ENCODE measurements around the gene CDHR5.

The CDHR5 gene

DNA sequence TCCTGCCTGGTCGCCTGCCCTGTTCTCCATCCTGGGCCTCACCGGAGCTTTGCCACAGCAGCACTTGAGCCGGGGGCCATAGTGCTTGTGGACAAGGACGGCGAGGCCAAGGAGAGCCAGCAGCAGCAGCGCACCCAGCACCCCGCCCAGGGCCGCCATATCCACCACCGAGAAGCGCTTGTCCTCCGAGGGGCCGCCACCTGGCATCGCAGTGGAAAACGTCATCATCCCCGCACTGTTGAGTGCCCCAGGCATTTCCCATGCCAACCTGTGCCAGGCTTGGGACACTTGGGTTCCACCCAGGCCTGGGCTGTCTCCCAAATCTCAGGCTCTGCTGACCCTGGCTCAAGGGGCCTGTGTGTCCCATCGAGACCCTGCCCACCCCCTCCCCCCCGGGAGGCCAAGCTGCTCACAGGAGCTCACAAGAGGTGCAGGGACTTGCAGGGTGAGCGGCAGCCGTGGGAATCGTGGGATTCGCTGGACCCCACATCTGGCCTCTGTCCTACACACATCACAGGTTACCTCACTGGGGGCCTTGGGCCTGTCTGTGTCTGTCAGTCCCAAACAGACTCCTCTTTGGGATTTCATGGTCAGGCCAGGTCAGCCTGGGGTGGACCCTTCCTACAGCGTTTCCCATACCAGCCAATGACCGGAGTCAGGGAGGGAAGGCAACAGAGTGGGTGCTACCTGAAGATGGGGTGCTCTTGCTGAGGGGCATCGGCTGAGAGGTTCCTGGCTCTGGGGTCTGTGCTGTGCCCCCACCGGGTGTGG lies 6.7 kb downstream of the CDHR5 start:
- TF ChIP-seq EZH2phosphoT487 (IDR thresholded peaks at IDR 0.05; ENCODE audit: borderline replicate concordance, low read length), result no peak
- TF ChIP-seq, protein P1, sequence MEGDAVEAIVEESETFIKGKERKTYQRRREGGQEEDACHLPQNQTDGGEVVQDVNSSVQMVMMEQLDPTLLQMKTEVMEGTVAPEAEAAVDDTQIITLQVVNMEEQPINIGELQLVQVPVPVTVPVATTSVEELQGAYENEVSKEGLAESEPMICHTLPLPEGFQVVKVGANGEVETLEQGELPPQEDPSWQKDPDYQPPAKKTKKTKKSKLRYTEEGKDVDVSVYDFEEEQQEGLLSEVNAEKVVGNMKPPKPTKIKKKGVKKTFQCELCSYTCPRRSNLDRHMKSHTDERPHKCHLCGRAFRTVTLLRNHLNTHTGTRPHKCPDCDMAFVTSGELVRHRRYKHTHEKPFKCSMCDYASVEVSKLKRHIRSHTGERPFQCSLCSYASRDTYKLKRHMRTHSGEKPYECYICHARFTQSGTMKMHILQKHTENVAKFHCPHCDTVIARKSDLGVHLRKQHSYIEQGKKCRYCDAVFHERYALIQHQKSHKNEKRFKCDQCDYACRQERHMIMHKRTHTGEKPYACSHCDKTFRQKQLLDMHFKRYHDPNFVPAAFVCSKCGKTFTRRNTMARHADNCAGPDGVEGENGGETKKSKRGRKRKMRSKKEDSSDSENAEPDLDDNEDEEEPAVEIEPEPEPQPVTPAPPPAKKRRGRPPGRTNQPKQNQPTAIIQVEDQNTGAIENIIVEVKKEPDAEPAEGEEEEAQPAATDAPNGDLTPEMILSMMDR (IDR thresholded peaks at IDR 0.05; ENCODE audit: low read depth, low read length, poor library complexity, severe bottlenecking), result no peak
- Histone ChIP-seq H4K20me1 (ENCODE audit: control insufficient read depth, insufficient read depth, low read depth, low read length) (peaks cover 6% of the 10 kb centered on the region), H3K4me2 (ENCODE audit: low read length) (no peak overlapping the region), H3K27ac (ENCODE audit: low read depth, low read length) (no peak overlapping the region), H3K9me2 (replicated peaks; ENCODE audit: control insufficient read depth, low read length) (no peaks in the 10 kb centered on the region), H3K27me3 (ENCODE audit: control insufficient read depth, low read length) (no peaks in the 10 kb centered on the region), H3K36me3 (ENCODE audit: control insufficient read depth, low read length) (peaks cover 13% of the 10 kb centered on the region), H3K9me3 (ENCODE audit: control insufficient read depth, insufficient read depth, low read length) (no peaks in the 10 kb centered on the region), H3F3A (ENCODE audit: control insufficient read depth, insufficient read depth) (0 out of 2 replicates have a peak, but pooled peaks cover 3% of the 10 kb centered on the region), H3K79me2 (ENCODE audit: control insufficient read depth, low read length) (peaks cover 6% of the 10 kb centered on the region), H3K4me1 (ENCODE audit: control insufficient read depth, low read length) (peaks cover 30% of the 10 kb centered on the region), H3K4me3 (ENCODE audit: low read length) (no peak overlapping the region)

DNA sequence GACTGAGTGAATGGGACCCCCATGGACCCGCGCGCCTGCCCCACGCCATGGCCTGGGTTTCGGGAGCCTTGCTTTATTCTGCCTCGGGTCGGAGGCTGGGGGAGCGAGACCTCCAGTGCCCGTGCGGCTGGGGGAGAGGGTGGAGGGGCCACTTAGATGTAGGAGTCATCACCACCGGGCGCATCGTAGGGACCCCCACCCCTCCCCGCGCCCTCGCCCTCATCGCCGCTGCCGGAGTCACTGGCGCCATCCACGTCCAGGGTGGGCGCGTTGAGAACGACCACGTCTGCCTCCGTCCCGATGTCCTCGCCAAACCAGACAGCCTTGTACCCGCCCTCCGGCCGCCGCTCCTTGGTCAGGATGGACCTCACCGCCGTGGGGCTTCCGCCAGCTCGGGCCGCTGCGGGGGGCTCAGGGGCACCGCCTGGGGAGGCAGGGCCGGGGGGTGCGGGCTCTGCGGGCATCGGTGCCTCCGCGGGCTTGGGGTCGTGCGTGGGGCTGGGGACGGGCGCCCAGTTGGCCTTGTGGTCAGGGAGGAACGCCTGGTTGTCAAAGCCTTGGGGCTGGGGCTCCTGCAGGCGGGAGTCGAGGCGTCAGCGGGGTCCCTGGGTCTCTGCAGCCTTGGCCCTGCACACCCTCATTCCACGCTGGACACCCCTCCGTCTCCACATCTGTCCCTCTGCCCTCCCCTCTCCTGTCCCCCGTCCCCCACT lies 7.4 kb downstream of the CDHR5 start:
- H3K9me3 ChIP-seq (ENCODE audit: control insufficient read depth, insufficient read depth, low read length), result no peaks in the 10 kb centered on the region
- H3K27me3 ChIP-seq (ENCODE audit: control insufficient read depth, low read length), result no peaks in the 10 kb centered on the region
- no peak overlapping the region for H3K4me2 ChIP-seq (ENCODE audit: low read length)
- TF ChIP-seq, protein P1 (IDR thresholded peaks at IDR 0.05; ENCODE audit: low read depth, low read length, poor library complexity, severe bottlenecking), result no peak
- TF ChIP-seq EZH2phosphoT487 (IDR thresholded peaks at IDR 0.05; ENCODE audit: borderline replicate concordance, low read length), result no peak
- H3K4me1 ChIP-seq (ENCODE audit: control insufficient read depth, low read length), result peaks cover 31% of the 10 kb centered on the region
- H4K20me1 ChIP-seq (ENCODE audit: control insufficient read depth, insufficient read depth, low read depth, low read length), result peaks cover 8% of the 10 kb centered on the region
- H3F3A ChIP-seq (ENCODE audit: control insufficient read depth, insufficient read depth), result peaks cover 4% of the 10 kb centered on the region; the same call in 1 of the 2 replicates
- peaks cover 20% of the 10 kb centered on the region for H3K36me3 ChIP-seq (ENCODE audit: control insufficient read depth, low read length)
- peaks cover 6% of the 10 kb centered on the region for H3K79me2 ChIP-seq (ENCODE audit: control insufficient read depth, low read length)
- H3K27ac ChIP-seq (ENCODE audit: low read depth, low read length), result no peak overlapping the region
- H3K4me3 ChIP-seq (ENCODE audit: low read length), result no peak overlapping the region
- no peaks in the 10 kb centered on the region for H3K9me2 ChIP-seq (replicated peaks; ENCODE audit: control insufficient read depth, low read length)

DNA sequence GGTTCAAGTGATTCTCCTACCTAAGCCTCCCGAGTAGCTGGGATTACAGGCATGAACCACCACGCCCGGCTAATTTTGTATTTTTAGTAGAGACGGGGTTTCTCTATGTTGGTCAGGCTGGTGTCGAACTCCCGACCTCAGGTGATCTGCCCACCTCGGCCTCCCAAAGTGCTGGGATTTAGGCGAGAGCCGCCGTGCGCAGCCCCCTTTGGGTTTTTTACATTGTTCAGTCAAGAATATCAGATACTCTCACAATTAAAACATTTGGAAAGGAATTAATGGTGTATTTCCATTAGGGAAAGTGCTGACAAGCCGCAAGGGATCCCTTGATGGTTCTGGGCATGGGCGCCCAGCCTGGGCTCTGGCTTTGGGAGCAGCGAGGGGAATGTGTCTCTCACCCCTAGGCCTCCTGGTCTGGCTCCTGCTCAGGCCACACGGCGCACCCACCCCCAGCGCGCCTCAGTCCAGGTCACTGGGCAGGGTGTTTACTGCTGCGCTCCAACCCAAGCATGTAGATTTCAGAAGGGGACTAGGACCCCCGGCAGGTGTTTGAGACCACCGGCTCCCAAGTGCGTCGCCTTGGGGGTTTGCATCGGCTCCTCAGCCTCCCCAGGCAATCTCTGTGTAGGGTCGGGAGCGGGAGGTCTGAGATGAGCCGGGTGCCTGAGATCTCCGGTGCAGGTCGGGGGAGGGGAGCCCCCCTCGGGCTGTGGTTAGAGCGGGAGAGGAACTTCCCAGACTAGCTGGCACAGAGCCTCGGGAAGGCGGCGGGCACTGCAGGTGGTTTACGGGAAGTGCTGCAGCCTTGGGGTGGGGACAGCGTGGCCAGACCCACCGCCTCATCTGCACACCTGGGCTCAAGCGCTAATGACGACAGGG lies 8.2 kb downstream of the CDHR5 start:
- Histone ChIP-seq H3K36me3 (ENCODE audit: control insufficient read depth, low read length) (peaks cover 27% of the 10 kb centered on the region), H3K27me3 (ENCODE audit: control insufficient read depth, low read length) (no peaks in the 10 kb centered on the region), H3K4me2 (ENCODE audit: low read length) (peak overlapping the region; percentile 98), H3K79me2 (ENCODE audit: control insufficient read depth, low read length) (peaks cover 6% of the 10 kb centered on the region), H4K20me1 (ENCODE audit: control insufficient read depth, insufficient read depth, low read depth, low read length) (peaks cover 8% of the 10 kb centered on the region), H3K27ac (ENCODE audit: low read depth, low read length) (peak overlapping the region; percentile 73), H3K9me2 (replicated peaks; ENCODE audit: control insufficient read depth, low read length) (no peaks in the 10 kb centered on the region), H3F3A (ENCODE audit: control insufficient read depth, insufficient read depth) (peaks cover 10% of the 10 kb centered on the region; the same call in 1 of the 2 replicates), H3K4me3 (ENCODE audit: low read length) (peak overlapping the region; percentile 84), H3K9me3 (ENCODE audit: control insufficient read depth, insufficient read depth, low read length) (no peaks in the 10 kb centered on the region), H3K4me1 (ENCODE audit: control insufficient read depth, low read length) (peaks cover 31% of the 10 kb centered on the region)
- TF ChIP-seq, protein P1 (IDR thresholded peaks at IDR 0.05; ENCODE audit: low read depth, low read length, poor library complexity, severe bottlenecking), result no peak
- no peak for TF ChIP-seq EZH2phosphoT487 (IDR thresholded peaks at IDR 0.05; ENCODE audit: borderline replicate concordance, low read length)
